ENCODE measurements around the gene COX5A. TPM values are rescaled to one million over a fixed set of nuclear protein-coding genes. Genes with fewer than 3 reads are reported as not detected.
A peak's percentile ranks its signal among the peaks of the same experiment; 100 is the strongest.

COX5A gene
- total and polyA plus RNA-seq, 2 experiments from 2014 or later = 190 to 885 TPM

GRCh38 chr15:74891469-74891868, 46.4 kb downstream of the COX5A start:
- no peaks in the 10 kb centered on the region for H3K9me3 Mint-ChIP-seq
- Histone ChIP-seq H3K36me3 (ENCODE audit: insufficient read depth) (no peaks in the 10 kb centered on the region), H3F3A (replicated peaks; ENCODE audit: low read depth) (no peaks in the 10 kb centered on the region), H3K27me3 (ENCODE audit: insufficient read depth) (no peaks in the 10 kb centered on the region), H3K4me2 (no peak overlapping the region), H3K27ac (ENCODE audit: low read depth) (no peak overlapping the region), H2AFZ (no peak overlapping the region), H3K79me2 (replicated peaks; ENCODE audit: insufficient read depth) (no peaks in the 10 kb centered on the region), H3K9me2 (ENCODE audit: insufficient read depth) (no peaks in the 10 kb centered on the region), H3K4me3 (no peak overlapping the region), H4K20me1 (replicated peaks; ENCODE audit: insufficient read depth) (no peaks in the 10 kb centered on the region), H3K4me1 (ENCODE audit: insufficient read depth) (peaks cover 6% of the 10 kb centered on the region)
- peaks cover 6% of the 10 kb centered on the region for H3K27me3 Mint-ChIP-seq (ENCODE audit: insufficient read depth, low read depth, poor library complexity)
- no peak overlapping the region for H3K27ac Mint-ChIP-seq
- no peak for DNase-seq (ENCODE audit: low spot score)
- H3K36me3 Mint-ChIP-seq (ENCODE audit: low read depth) = peaks cover 22% of the 10 kb centered on the region
- no peak for ATAC-seq
- H3K4me3 Mint-ChIP-seq = peak overlapping the region; percentile 15; the same call in 1 of the 3 replicates
- peaks cover 6% of the 10 kb centered on the region; the same call in 1 of the 3 replicates for H3K4me1 Mint-ChIP-seq
- TF ChIP-seq ZNF462 (CRISPR knock-in tag; IDR thresholded peaks at IDR 0.05) (no peak), JUNB (IDR thresholded peaks at IDR 0.05; ENCODE audit: unreplicated experiment) (no peak), EZH2 (IDR thresholded peaks at IDR 0.05; ENCODE audit: low read depth, unreplicated experiment) (no peak), ETS1 (IDR thresholded peaks at IDR 0.05) (no peak), STAT1 (IDR thresholded peaks at IDR 0.05; ENCODE audit: unreplicated experiment) (no peak), NANOG (IDR thresholded peaks at IDR 0.05; ENCODE audit: borderline replicate concordance) (no peak), REST (IDR thresholded peaks at IDR 0.05; ENCODE audit: unreplicated experiment) (no peak), ZNF114 (CRISPR knock-in tag; IDR thresholded peaks at IDR 0.05) (no peak), ZNF331 (CRISPR knock-in tag; IDR thresholded peaks at IDR 0.05; ENCODE audit: low read depth) (no peak), EZH2phosphoT487 (IDR thresholded peaks at IDR 0.05; ENCODE audit: unreplicated experiment) (no peak), CREB1 (CRISPR knock-in tag; IDR thresholded peaks at IDR 0.05; ENCODE audit: low read depth) (no peak), CTCF (conservative IDR thresholded peaks at IDR 0.05; ENCODE audit: low read depth in 2 of 2) (no peak), POLR2AphosphoS5 (IDR thresholded peaks at IDR 0.05; ENCODE audit: low read depth) (no peak)
